HEK293 (cell line): ENCODE data around the gene EXOC3.

Source experiments
- ATF2 ChIP-seq: fragments of 450-650 bp; formaldehyde crosslinking; IDR thresholded peaks from 2 replicates; pipeline ENCODE4 v1.5.1; 2016; ENCODE audit warnings: missing biosample characterization, missing genetic modification characterization, low read depth
- BCL11A ChIP-seq: fragments of 450-650 bp; formaldehyde crosslinking; IDR thresholded peaks from 2 replicates; pipeline ENCODE4 v1.5.1; 2016; ENCODE audit warnings: low read depth, missing biosample characterization, missing genetic modification characterization
- CTCF ChIP-seq: fragments of 450-650 bp; formaldehyde crosslinking; IDR thresholded peaks from 2 replicates; pipeline ENCODE4 v1.5.1; 2016; ENCODE audit warnings: missing biosample characterization, missing genetic modification characterization
- ELK4 ChIP-seq: IDR thresholded peaks from 2 replicates; pipeline ENCODE4 v1.6.1; 2011; ENCODE audit warnings: mild to moderate bottlenecking, low read depth, low read length, borderline replicate concordance
- REST ChIP-seq: fragments of 450-650 bp; formaldehyde crosslinking; IDR thresholded peaks from 2 replicates; pipeline ENCODE4 v1.5.1; 2016; ENCODE audit warnings: missing biosample characterization, missing genetic modification characterization
- ZNF2 ChIP-seq: fragments of 450-650 bp; formaldehyde crosslinking; IDR thresholded peaks from 2 replicates; pipeline ENCODE4 v1.5.1; 2016; ENCODE audit warnings: missing biosample characterization, missing genetic modification characterization
- ZNF24 ChIP-seq: fragments of 450-650 bp; formaldehyde crosslinking; IDR thresholded peaks from 2 replicates; pipeline ENCODE4 v1.5.1; 2016; ENCODE audit warnings: missing biosample characterization, missing genetic modification characterization
- ZNF274 ChIP-seq, 2 experiments: fragments of 200-500 bp in 1 of 2; fragments of 450-650 bp in 1 of 2; sonication (Bioruptor generic) in 1 of 2; formaldehyde crosslinking in 1 of 2; IDR thresholded peaks; 2 replicates each; pipeline versions ENCODE4 v1.5.1 to v1.6.1; 2014 to 2016; ENCODE audit warnings: borderline replicate concordance in 1 of 2, inconsistent platforms in 1 of 2, low read length in 1 of 2, missing biosample characterization in 1 of 2, missing genetic modification characterization in 1 of 2
- ZNF513 ChIP-seq: fragments of 450-650 bp; IDR thresholded peaks from 2 replicates; pipeline ENCODE4 v1.5.1; 2018; ENCODE audit warnings: missing biosample characterization, missing genetic modification characterization
- ZNF518A ChIP-seq: fragments of 450-650 bp; formaldehyde crosslinking; conservative IDR thresholded peaks from 2 replicates; pipeline ENCODE4 v1.5.1; 2016; ENCODE audit warnings: low read depth, missing biosample characterization, missing genetic modification characterization
- ZNF639 ChIP-seq: fragments of 450-650 bp; formaldehyde crosslinking; IDR thresholded peaks from 2 replicates; pipeline ENCODE4 v1.5.1; 2016; ENCODE audit warnings: missing biosample characterization, missing genetic modification characterization
- ZNF645 ChIP-seq: fragments of 450-650 bp; formaldehyde crosslinking; IDR thresholded peaks from 2 replicates; pipeline ENCODE4; 2016; ENCODE audit warnings: missing biosample characterization, missing genetic modification characterization
- ZNF747 ChIP-seq: fragments of 450-650 bp; formaldehyde crosslinking; IDR thresholded peaks from 2 replicates; pipeline ENCODE4 v1.5.1; 2016; ENCODE audit warnings: missing biosample characterization, missing genetic modification characterization

- no peak for TF ChIP-seq CTCF (tag by site-specific recombination)
- no peak for TF ChIP-seq ELK4
- TF ChIP-seq ZNF518A = no peak
- TF ChIP-seq ZNF274 (IDR thresholded peaks at IDR 0.05; ENCODE audit: low read length) = no peak
- no peak for TF ChIP-seq ZNF274 (tag by site-specific recombination; IDR thresholded peaks at IDR 0.05; ENCODE audit: borderline replicate concordance)
- TF ChIP-seq ZNF513 (tag by site-specific recombination) = no peak
- TF ChIP-seq ZNF2 = no peak
- no peak for TF ChIP-seq ZNF24
- TF ChIP-seq ATF2 (tag by site-specific recombination) = no peak
- no peak for TF ChIP-seq ZNF747 (tag by site-specific recombination)
- no peak for TF ChIP-seq REST (tag by site-specific recombination)
- no peak for TF ChIP-seq ZNF645 (tag by site-specific recombination)
- TF ChIP-seq ZNF639 (tag by site-specific recombination) = no peak
- no peak for TF ChIP-seq BCL11A (tag by site-specific recombination)
Measured at GRCh38 chr5:415928-416635, 26.9 kb upstream of the EXOC3 start.
